ENCODE data around the gene PRDM10. TPM values are rescaled to one million over a fixed set of nuclear protein-coding genes. Genes with fewer than 3 reads are reported as not detected.
"Not testable (repeated sequence)": the region's sequence is repeated elsewhere in the genome, so short reads cannot be mapped to it uniquely, and the experiment has no call there.

Gene PRDM10
- total RNA-seq, 1 donor = 8.6 TPM

- H3K4me3 ChIP-seq (ENCODE audit: low read depth, low read length) = no peak overlapping the region
- TF ChIP-seq, protein P1, sequence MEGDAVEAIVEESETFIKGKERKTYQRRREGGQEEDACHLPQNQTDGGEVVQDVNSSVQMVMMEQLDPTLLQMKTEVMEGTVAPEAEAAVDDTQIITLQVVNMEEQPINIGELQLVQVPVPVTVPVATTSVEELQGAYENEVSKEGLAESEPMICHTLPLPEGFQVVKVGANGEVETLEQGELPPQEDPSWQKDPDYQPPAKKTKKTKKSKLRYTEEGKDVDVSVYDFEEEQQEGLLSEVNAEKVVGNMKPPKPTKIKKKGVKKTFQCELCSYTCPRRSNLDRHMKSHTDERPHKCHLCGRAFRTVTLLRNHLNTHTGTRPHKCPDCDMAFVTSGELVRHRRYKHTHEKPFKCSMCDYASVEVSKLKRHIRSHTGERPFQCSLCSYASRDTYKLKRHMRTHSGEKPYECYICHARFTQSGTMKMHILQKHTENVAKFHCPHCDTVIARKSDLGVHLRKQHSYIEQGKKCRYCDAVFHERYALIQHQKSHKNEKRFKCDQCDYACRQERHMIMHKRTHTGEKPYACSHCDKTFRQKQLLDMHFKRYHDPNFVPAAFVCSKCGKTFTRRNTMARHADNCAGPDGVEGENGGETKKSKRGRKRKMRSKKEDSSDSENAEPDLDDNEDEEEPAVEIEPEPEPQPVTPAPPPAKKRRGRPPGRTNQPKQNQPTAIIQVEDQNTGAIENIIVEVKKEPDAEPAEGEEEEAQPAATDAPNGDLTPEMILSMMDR (IDR thresholded peaks at IDR 0.05; ENCODE audit: insufficient read depth, low read depth, low read length) = no peak
- DNase-seq (ENCODE audit: low read depth) = no peak
Measured at GRCh38 chr11:130031945-130032344, 29.3 kb upstream of the PRDM10 start.

- no peak overlapping the region for H3K4me3 ChIP-seq (ENCODE audit: low read depth, low read length)
- TF ChIP-seq, protein P1 (IDR thresholded peaks at IDR 0.05; ENCODE audit: insufficient read depth, low read depth, low read length) = no peak
- DNase-seq (ENCODE audit: low read depth) = no peak
Measured at GRCh38 chr11:130031056-130031455, 28.4 kb upstream of the PRDM10 start.

GRCh38 chr11:130029137-130029536 is 26.5 kb upstream of the PRDM10 start:
- TF ChIP-seq, protein P1 (IDR thresholded peaks at IDR 0.05; ENCODE audit: insufficient read depth, low read depth, low read length) = no peak
- H3K4me3 ChIP-seq (ENCODE audit: low read depth, low read length) = no peak overlapping the region

DNA sequence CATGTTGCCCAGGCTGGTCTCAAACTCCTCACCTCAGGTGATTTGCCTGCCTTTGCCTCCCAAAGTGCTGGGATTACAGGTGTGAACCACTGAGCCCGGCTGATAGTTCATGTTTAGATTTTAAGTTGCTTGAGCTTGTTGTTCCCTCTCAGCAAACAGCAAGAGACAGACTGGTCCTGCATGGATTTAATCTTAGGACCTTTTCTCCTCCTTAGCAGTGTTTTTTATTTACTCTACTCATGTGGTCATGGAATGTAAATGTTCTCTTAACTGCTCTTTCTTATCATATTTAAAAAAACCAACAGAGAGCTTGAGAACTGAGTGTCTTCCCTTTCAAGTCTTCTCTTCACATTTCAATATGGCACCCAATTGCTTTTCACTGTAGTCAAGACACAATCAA is 22.7 kb upstream of the PRDM10 start:
- peak; percentile 40 for DNase-seq (ENCODE audit: low read depth)
- no peak overlapping the region for H3K4me3 ChIP-seq (ENCODE audit: low read depth, low read length)
- TF ChIP-seq, protein P1 (IDR thresholded peaks at IDR 0.05; ENCODE audit: insufficient read depth, low read depth, low read length) = no peak

More at GRCh38 chr11:130029137-130029536, 26.5 kb upstream of the PRDM10 start:
- no peak for DNase-seq (ENCODE audit: low read depth)

DNA sequence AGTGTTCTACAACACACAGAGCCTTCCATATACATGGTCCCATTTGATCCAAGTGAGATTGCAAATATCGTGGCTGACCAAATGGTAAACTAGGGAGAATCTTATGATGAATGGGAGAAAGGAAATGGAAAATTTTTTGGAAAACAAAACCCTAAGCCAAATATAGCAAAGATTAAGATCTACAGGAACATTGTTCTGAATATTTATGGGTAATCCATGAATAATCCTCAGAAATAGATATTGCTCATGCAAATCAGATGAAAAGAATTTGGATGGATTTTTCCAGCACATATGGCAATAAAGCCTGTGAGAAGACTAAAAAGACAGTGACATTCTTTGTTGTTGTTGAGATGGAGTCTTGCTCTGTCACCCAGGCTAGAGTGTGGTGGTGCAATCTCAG is 21.7 kb upstream of the PRDM10 start:
- no peak overlapping the region for H3K4me3 ChIP-seq (ENCODE audit: low read depth, low read length)
- DNase-seq (ENCODE audit: low read depth) = peak; percentile 26
- TF ChIP-seq, protein P1 (IDR thresholded peaks at IDR 0.05; ENCODE audit: insufficient read depth, low read depth, low read length) = no peak

DNA sequence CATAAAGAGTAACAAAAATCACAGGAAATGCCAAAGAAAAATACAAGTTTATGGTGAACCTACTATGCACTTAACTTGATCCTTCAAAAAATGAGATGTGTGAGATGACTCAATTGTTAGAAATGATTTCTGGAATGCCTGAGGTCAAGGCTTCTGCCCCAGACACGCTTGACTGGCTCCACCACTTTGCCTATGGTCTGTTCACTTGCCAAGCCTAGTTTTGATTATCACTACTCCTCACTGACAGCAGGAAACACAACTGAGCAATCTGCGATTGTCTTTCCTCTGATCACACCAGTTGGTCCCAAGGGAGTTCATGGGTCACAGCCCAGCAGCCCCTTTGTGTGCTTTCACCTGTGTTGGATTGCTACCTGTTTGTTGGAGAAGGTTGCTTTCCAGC is 20.6 kb upstream of the PRDM10 start:
- no peak overlapping the region for H3K4me3 ChIP-seq (ENCODE audit: low read depth, low read length)
- TF ChIP-seq, protein P1 (IDR thresholded peaks at IDR 0.05; ENCODE audit: insufficient read depth, low read depth, low read length) = no peak
- DNase-seq (ENCODE audit: low read depth) = peak; percentile 35

DNA sequence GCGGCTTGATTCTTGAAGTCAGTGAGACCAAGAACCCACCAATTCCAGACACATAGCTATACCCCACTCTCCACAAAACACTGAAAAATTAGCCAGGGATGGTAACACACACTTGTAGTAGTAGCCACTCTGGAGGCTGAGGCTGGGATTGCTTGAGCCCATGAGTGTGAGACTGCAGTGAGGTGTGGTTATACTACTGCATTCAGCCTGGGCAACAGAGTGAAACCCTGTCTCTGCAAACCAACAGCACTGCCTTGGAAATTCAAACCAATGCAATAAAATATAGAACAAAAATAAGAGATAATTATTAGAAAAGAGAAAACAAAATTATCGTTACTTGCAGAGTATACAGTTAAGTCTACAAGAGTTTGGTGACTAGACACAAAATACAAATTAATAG is 20.2 kb upstream of the PRDM10 start:
- no peak overlapping the region for H3K4me3 ChIP-seq (ENCODE audit: low read depth, low read length)
- TF ChIP-seq, protein P1 (IDR thresholded peaks at IDR 0.05; ENCODE audit: insufficient read depth, low read depth, low read length) = no peak
- no peak for DNase-seq (ENCODE audit: low read depth)

DNA sequence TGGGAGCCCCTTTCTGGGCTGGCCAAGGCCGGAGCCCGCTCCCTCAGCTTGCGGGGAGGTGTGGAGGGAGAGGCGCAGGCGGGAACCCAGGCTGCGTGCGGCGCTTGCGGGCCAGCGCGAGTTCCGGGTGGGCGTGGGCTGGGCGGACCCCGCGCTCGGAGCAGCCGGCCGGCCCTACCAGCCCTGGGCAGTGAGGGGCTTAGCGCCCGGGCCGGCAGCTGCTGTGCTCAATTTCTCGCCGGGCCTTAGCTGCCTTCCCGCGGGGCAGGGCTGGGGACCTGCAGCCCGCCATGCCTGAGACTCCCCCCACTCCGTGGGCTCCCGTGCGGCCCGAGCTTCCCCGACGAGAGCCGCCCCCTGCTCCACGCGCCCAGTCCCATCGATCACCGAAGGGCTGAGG is 19.0 kb upstream of the PRDM10 start:
- not testable (repeated sequence) for DNase-seq (ENCODE audit: low read depth); H3K4me3 ChIP-seq (ENCODE audit: low read depth, low read length)

All from fibroblast of villous mesenchyme (primary cell).